ENCODE measurements around the gene UCHL5.

- TF ChIP-seq CTCF (IDR thresholded peaks at IDR 0.05) = no peak
- TF ChIP-seq EP300 (IDR thresholded peaks at IDR 0.05) = no peak
- no peak for TF ChIP-seq POLR2AphosphoS5 (IDR thresholded peaks at IDR 0.05)
Measured at GRCh38 chr1:193062698-193063463, 3.7 kb upstream of the UCHL5 start.

All from suprapubic skin (tissue), 4 donors.